GM19468 (cell line): ENCODE measurements around the gene ZNF571.

Source experiments
- ATAC-seq: cut with Tn5 transposase; IDR thresholded peaks from one replicate; pipeline ENCODE4 v1.9.1; 2021; ENCODE audit warnings: mild to moderate bottlenecking, moderate library complexity, moderate number of reproducible peaks; ENCODE audit not compliant: unreplicated experiment; ENCODE audit errors: extremely low read depth

The ZNF571 gene

GRCh38 chr19:37594304-37594981 is at the start of gene ZNF571, which contains the start of gene ZNF540:
Gene ZNF571, minus strand, starts transcription at chr19:37594792. Its CDS starts 8,116 bp downstream, at chr19:37586676.
Gene ZNF540, plus strand, starts transcription at chr19:37594876. Its CDS starts 3,572 bp downstream, at chr19:37598448.
- ATAC-seq = peak; percentile 96

- no peak for ATAC-seq
These were observed 40.8 kb upstream of the ZNF571 start for GRCh38 chr19:37635076-37636056.

GRCh38 chr19:37594982-37595382 is 390 bp upstream of the ZNF571 start:
- ATAC-seq = no peak

- no peak for ATAC-seq
These were observed 642 bp downstream of the ZNF571 start for GRCh38 chr19:37593996-37594303.

- ATAC-seq = no peak
These were observed 11.3 kb downstream of the ZNF571 start for GRCh38 chr19:37583340-37583739.

- no peak for ATAC-seq
These were observed 22.4 kb downstream of the ZNF571 start for GRCh38 chr19:37572203-37572602.

GRCh38 chr19:37565370-37565669 is 29.3 kb downstream of the ZNF571 start:
- no peak for ATAC-seq

GRCh38 chr19:37564624-37565369 is 29.8 kb downstream of the ZNF571 start:
- no peak for ATAC-seq

GRCh38 chr19:37563518-37563917 is 31.1 kb downstream of the ZNF571 start:
- no peak for ATAC-seq

- no peak for ATAC-seq
These were observed 43.2 kb downstream of the ZNF571 start for GRCh38 chr19:37551129-37551993.

GRCh38 chr19:37537391-37537947 is 57.1 kb downstream of the ZNF571 start:
- ATAC-seq = no peak

- ATAC-seq = no peak
These were observed 74.7 kb downstream of the ZNF571 start for GRCh38 chr19:37519890-37520289.
